ENCODE data around the gene CTTNBP2.

The CTTNBP2 gene

DNA sequence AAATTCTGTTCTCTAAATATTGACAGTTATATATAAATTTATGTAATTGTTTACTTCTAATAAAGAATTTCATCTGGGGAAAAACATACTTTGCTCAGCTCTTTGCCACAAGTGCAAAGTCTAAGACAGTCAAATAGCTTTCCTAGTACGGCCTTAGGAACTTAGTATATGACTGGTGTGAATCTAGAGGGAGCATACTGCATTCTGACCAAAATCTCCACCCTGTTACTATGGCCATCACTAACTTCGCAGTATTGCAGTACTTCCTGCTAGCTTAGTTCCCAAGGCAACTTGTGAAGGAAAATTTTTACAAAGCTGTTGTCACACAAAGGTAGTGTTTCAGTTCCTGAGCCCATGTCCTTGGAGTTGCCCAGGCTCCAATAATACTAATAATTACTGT lies 211.9 kb downstream of the CTTNBP2 start (continued):
- TF ChIP-seq ZBTB11 (tag by site-specific recombination; conservative IDR thresholded peaks at IDR 0.05; ENCODE audit: low read depth): no peak
- no peak for TF ChIP-seq OVOL3 (tag by site-specific recombination; IDR thresholded peaks at IDR 0.05)
- TF ChIP-seq, protein P1, sequence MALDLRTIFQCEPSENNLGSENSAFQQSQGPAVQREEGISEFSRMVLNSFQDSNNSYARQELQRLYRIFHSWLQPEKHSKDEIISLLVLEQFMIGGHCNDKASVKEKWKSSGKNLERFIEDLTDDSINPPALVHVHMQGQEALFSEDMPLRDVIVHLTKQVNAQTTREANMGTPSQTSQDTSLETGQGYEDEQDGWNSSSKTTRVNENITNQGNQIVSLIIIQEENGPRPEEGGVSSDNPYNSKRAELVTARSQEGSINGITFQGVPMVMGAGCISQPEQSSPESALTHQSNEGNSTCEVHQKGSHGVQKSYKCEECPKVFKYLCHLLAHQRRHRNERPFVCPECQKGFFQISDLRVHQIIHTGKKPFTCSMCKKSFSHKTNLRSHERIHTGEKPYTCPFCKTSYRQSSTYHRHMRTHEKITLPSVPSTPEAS (tag by site-specific recombination; IDR thresholded peaks at IDR 0.05): no peak
- TF ChIP-seq ZNF792 (tag by site-specific recombination; IDR thresholded peaks at IDR 0.05): no peak
- TF ChIP-seq ZNF19 (tag by site-specific recombination; IDR thresholded peaks at IDR 0.05; ENCODE audit: low read depth): no peak
- TF ChIP-seq, protein P2, sequence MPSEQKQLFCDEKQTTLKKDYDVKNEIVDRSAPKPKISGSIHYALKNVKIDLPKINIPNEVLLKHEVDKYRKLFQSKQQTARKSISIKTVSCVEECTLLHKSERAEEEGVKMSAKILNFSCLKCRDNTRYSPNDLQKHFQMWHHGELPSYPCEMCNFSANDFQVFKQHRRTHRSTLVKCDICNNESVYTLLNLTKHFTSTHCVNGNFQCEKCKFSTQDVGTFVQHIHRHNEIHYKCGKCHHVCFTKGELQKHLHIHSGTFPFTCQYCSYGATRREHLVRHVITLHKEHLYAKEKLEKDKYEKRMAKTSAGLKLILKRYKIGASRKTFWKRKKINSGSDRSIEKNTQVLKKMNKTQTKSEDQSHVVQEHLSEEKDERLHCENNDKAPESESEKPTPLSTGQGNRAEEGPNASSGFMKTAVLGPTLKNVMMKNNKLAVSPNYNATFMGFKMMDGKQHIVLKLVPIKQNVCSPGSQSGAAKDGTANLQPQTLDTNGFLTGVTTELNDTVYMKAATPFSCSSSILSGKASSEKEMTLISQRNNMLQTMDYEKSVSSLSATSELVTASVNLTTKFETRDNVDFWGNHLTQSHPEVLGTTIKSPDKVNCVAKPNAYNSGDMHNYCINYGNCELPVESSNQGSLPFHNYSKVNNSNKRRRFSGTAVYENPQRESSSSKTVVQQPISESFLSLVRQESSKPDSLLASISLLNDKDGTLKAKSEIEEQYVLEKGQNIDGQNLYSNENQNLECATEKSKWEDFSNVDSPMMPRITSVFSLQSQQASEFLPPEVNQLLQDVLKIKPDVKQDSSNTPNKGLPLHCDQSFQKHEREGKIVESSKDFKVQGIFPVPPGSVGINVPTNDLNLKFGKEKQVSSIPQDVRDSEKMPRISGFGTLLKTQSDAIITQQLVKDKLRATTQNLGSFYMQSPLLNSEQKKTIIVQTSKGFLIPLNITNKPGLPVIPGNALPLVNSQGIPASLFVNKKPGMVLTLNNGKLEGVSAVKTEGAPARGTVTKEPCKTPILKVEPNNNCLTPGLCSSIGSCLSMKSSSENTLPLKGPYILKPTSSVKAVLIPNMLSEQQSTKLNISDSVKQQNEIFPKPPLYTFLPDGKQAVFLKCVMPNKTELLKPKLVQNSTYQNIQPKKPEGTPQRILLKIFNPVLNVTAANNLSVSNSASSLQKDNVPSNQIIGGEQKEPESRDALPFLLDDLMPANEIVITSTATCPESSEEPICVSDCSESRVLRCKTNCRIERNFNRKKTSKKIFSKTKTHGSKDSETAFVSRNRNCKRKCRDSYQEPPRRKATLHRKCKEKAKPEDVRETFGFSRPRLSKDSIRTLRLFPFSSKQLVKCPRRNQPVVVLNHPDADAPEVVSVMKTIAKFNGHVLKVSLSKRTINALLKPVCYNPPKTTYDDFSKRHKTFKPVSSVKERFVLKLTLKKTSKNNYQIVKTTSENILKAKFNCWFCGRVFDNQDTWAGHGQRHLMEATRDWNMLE (tag by site-specific recombination; conservative IDR thresholded peaks at IDR 0.05; ENCODE audit: low read depth): no peak
- TF ChIP-seq, protein P3, sequence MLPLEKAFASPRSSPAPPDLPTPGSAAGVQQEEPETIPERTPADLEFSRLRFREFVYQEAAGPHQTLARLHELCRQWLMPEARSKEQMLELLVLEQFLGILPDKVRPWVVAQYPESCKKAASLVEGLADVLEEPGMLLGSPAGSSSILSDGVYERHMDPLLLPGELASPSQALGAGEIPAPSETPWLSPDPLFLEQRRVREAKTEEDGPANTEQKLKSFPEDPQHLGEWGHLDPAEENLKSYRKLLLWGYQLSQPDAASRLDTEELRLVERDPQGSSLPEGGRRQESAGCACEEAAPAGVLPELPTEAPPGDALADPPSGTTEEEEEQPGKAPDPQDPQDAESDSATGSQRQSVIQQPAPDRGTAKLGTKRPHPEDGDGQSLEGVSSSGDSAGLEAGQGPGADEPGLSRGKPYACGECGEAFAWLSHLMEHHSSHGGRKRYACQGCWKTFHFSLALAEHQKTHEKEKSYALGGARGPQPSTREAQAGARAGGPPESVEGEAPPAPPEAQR (tag by site-specific recombination; IDR thresholded peaks at IDR 0.05): no peak
- TF ChIP-seq ZNF394 (tag by site-specific recombination; IDR thresholded peaks at IDR 0.05; ENCODE audit: borderline replicate concordance): no peak
- no peak for TF ChIP-seq ZNF510 (tag by site-specific recombination; IDR thresholded peaks at IDR 0.05; ENCODE audit: insufficient replicate concordance)
- TF ChIP-seq ZNF621 (tag by site-specific recombination; IDR thresholded peaks at IDR 0.05): no peak
- TF ChIP-seq ZSCAN30 (tag by site-specific recombination; IDR thresholded peaks at IDR 0.05): no peak
- TF ChIP-seq, protein P4, sequence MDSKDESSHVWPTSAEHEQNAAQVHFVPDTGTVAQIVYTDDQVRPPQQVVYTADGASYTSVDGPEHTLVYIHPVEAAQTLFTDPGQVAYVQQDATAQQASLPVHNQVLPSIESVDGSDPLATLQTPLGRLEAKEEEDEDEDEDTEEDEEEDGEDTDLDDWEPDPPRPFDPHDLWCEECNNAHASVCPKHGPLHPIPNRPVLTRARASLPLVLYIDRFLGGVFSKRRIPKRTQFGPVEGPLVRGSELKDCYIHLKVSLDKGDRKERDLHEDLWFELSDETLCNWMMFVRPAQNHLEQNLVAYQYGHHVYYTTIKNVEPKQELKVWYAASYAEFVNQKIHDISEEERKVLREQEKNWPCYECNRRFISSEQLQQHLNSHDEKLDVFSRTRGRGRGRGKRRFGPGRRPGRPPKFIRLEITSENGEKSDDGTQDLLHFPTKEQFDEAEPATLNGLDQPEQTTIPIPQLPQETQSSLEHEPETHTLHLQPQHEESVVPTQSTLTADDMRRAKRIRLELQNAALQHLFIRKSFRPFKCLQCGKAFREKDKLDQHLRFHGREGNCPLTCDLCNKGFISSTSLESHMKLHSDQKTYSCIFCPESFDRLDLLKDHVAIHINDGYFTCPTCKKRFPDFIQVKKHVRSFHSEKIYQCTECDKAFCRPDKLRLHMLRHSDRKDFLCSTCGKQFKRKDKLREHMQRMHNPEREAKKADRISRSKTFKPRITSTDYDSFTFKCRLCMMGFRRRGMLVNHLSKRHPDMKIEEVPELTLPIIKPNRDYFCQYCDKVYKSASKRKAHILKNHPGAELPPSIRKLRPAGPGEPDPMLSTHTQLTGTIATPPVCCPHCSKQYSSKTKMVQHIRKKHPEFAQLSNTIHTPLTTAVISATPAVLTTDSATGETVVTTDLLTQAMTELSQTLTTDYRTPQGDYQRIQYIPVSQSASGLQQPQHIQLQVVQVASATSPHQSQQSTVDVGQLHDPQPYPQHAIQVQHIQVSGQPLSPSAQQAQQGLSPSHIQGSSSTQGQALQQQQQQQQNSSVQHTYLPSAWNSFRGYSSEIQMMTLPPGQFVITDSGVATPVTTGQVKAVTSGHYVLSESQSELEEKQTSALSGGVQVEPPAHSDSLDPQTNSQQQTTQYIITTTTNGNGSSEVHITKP (tag by site-specific recombination; IDR thresholded peaks at IDR 0.05): no peak
- TF ChIP-seq ZNF585B (tag by site-specific recombination; IDR thresholded peaks at IDR 0.05): no peak
- no peak for TF ChIP-seq ZNF426 (tag by site-specific recombination; IDR thresholded peaks at IDR 0.05)
